Vagina (tissue), 2 donors: ENCODE measurements around the gene HEG1.

Experiments
- POLR2A ChIP-seq, 2 donors: fragments of 450-650 bp; IDR thresholded peaks; one replicate each; pipeline ENCODE4 v1.6.1; 2017; ENCODE audit warnings: antibody characterized with exemption in 2 of 2, mild to moderate bottlenecking in 2 of 2, moderate library complexity in 2 of 2
- TF ChIP-seq, protein P1 (sequence below), 3 experiments: fragments of 450-650 bp in 2 of 3; fragments of 200-600 bp in 1 of 3; sonication (generic) in 1 of 3; IDR thresholded peaks; one replicate each; pipeline ENCODE4 v1.5.1; 2017 to 2019; ENCODE audit warnings: antibody characterized with exemption in 3 of 3, mild to moderate bottlenecking in 2 of 3, moderate library complexity in 2 of 3

DNA sequence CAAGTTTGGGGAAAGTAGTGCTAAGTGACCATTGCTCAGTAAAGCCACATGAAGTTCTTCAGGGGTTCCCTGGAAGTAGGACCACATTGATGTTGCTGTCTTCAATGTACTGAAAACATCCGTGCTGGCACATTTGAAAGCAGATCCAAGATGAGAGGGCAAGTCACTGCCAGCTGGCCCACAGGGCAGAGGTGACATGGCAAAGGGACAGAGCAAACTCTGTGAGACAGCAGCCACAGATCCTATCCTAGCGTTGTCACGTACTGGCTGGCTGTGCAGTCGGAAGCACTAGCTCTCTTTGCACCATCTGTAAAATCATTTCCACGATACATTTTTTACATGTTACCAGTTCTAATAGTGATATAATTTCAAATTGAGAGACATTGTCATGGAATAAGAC is 135.1 kb downstream of the HEG1 start:
- no peak for TF ChIP-seq POLR2A (IDR thresholded peaks at IDR 0.05)
- TF ChIP-seq, protein P1, sequence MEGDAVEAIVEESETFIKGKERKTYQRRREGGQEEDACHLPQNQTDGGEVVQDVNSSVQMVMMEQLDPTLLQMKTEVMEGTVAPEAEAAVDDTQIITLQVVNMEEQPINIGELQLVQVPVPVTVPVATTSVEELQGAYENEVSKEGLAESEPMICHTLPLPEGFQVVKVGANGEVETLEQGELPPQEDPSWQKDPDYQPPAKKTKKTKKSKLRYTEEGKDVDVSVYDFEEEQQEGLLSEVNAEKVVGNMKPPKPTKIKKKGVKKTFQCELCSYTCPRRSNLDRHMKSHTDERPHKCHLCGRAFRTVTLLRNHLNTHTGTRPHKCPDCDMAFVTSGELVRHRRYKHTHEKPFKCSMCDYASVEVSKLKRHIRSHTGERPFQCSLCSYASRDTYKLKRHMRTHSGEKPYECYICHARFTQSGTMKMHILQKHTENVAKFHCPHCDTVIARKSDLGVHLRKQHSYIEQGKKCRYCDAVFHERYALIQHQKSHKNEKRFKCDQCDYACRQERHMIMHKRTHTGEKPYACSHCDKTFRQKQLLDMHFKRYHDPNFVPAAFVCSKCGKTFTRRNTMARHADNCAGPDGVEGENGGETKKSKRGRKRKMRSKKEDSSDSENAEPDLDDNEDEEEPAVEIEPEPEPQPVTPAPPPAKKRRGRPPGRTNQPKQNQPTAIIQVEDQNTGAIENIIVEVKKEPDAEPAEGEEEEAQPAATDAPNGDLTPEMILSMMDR (IDR thresholded peaks at IDR 0.05) = no peak
